Right atrium auricular region (tissue), 2 donors: Measurements from ENCODE around the gene NKAIN4. TPM values are rescaled to one million over a fixed set of nuclear protein-coding genes. Genes with fewer than 3 reads are reported as not detected.

Experiments used
- DNase-seq: peaks from one replicate; pipeline ENCODE4 v3.0.0-alpha.2; 2019; ENCODE audit warnings: low spot score
- H3K27ac ChIP-seq, 2 donors: fragments of 200-600 bp; sonication (generic); 1 replicate in 1 of 2; 2 replicates in 1 of 2; pipeline ENCODE4 v1.5.1; 2016 to 2019
- H3K27me3 ChIP-seq, 2 donors: fragments of 200-600 bp; sonication (generic); one replicate each; pipeline versions ENCODE4 v1.5.1 to v1.6.0; 2017 to 2019
- H3K36me3 ChIP-seq: fragments of 200-600 bp; sonication (generic); one replicate; pipeline ENCODE4 v1.5.1; 2016
- H3K4me1 ChIP-seq, 2 donors: fragments of 200-600 bp; sonication (generic); one replicate each; pipeline versions ENCODE4 v1.5.1 to v1.6.0; 2017 to 2019
- H3K4me3 ChIP-seq, 2 donors: fragments of 200-600 bp; sonication (generic); 1 replicate in 1 of 2; 2 replicates in 1 of 2; pipeline ENCODE4 v1.5.1; 2017 to 2019; ENCODE audit warnings: mild to moderate bottlenecking in 1 of 2, moderate library complexity in 1 of 2
- H3K9me3 ChIP-seq, 2 donors: fragments of 200-600 bp; sonication (generic); one replicate each; pipeline ENCODE4 v1.5.1; 2019
- total RNA-seq, 2 donors: library from RNA; depleted of rRNA; stranded (reverse); fragments of >200 nt; gene quantifications; one replicate each; pipeline ENCODE4 v1.1.0, GENCODE V29; 2016
- TF ChIP-seq, protein P1 (sequence below), 2 donors: fragments of 200-600 bp; sonication (generic); IDR thresholded peaks; one replicate each; pipeline ENCODE4 v1.5.1; 2019; ENCODE audit warnings: antibody characterized with exemption in 2 of 2

Gene NKAIN4
- total RNA-seq, 2 donors from 2014 or later: not detected

- DNase-seq: no peak
- peaks cover 46% of the 10 kb centered on the region for H3K36me3 ChIP-seq
- TF ChIP-seq, protein P1, sequence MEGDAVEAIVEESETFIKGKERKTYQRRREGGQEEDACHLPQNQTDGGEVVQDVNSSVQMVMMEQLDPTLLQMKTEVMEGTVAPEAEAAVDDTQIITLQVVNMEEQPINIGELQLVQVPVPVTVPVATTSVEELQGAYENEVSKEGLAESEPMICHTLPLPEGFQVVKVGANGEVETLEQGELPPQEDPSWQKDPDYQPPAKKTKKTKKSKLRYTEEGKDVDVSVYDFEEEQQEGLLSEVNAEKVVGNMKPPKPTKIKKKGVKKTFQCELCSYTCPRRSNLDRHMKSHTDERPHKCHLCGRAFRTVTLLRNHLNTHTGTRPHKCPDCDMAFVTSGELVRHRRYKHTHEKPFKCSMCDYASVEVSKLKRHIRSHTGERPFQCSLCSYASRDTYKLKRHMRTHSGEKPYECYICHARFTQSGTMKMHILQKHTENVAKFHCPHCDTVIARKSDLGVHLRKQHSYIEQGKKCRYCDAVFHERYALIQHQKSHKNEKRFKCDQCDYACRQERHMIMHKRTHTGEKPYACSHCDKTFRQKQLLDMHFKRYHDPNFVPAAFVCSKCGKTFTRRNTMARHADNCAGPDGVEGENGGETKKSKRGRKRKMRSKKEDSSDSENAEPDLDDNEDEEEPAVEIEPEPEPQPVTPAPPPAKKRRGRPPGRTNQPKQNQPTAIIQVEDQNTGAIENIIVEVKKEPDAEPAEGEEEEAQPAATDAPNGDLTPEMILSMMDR (IDR thresholded peaks at IDR 0.05): no peak
- H3K4me1 ChIP-seq: peaks cover 0 to 23% of the 10 kb centered on the region in 2 donors
- H3K9me3 ChIP-seq: no peaks in the 10 kb centered on the region
- no peak overlapping the region for H3K4me3 ChIP-seq
- no peaks in the 10 kb centered on the region for H3K27me3 ChIP-seq
- H3K27ac ChIP-seq: no peak overlapping the region
These were observed 21.6 kb upstream of the NKAIN4 start for GRCh38 chr20:63275825-63276224.

DNA sequence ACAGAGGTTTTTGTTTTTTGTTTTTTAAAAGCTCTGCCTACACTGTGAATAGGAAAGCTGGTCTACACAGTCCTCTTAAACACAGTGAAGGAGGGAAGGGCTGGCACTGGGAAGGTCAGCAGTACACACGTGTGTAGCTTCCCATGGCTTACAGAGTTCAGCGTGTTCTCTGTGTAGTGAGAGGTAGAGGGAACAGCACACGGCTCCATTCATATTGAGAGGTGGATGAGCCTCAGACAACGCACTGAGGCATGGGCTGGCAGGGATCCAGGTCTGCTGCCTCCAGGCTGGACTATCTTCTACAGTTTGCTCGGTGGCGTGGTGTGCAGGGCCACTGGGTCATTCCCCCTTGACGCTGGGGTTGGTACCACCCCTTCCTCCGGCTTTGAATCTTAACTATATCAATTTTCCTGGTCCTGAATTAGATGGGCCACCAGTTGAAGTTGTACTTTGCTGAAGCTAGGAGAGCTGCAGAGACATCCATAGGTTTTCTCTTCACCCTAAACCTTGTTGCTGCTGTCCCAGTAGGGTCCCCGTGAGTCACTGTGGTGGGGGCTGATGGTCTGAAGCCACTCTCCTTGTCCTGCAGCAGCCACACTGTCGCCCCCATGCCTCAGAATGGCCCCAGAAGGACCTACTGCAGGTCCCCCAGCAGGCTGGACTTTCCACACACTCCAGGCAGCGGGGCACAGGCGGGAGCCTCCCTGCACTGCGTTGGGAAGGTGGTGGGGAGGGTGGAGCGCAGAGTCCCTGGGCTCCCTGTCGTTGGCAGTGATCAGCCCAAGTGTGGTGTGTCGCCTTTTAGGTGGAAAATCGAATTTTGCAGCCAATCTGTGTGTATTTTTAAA is 20.3 kb upstream of the NKAIN4 start:
- TF ChIP-seq, protein P1 (IDR thresholded peaks at IDR 0.05): no peak
- H3K9me3 ChIP-seq: no peaks in the 10 kb centered on the region
- H3K36me3 ChIP-seq: peaks cover 33% of the 10 kb centered on the region
- DNase-seq: no peak
- H3K4me3 ChIP-seq: peak overlapping the region in 1 of 2 donors; percentile 97
- no peak overlapping the region for H3K27ac ChIP-seq
- H3K27me3 ChIP-seq: no peaks in the 10 kb centered on the region
- H3K4me1 ChIP-seq: peaks cover 0 to 23% of the 10 kb centered on the region in 2 donors

GRCh38 chr20:63273635-63274380 is 19.5 kb upstream of the NKAIN4 start:
- Histone ChIP-seq H3K4me3 (peak overlapping the region; percentile 75 to 97), H3K36me3 (peaks cover 27% of the 10 kb centered on the region), H3K27me3 (no peaks in the 10 kb centered on the region), H3K27ac (no peak overlapping the region), H3K9me3 (no peaks in the 10 kb centered on the region), H3K4me1 (peaks cover 0 to 23% of the 10 kb centered on the region in 2 donors)
- TF ChIP-seq, protein P1 (IDR thresholded peaks at IDR 0.05): no peak
- DNase-seq: no peak

DNA sequence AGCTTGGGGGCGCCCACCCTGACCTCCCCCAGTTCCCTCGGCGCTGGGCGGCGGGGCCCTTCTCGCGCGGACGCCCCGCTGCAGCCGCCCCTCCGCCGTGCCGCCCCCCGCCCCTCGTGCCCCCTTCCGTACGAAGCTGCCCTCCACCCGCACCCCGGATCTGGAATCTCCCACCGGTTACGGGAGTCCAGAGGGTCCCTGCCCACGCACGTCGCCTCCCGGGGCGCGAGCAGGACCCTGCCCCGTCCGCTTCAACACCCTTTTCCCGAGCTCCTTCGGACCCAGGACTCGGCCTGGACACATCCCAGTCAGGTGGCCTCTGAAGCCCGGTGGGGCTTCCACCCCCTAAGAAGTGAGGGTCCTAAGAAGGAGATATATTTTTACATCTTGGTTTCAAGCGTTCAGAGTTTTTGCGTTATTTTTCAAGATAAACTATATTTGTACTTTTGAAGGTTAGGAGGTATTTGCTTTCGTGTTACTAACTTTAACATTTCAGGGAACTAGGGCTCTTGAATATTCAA is 18.9 kb upstream of the NKAIN4 start:
- H3K27ac ChIP-seq: peak overlapping the region; percentile 62 to 69
- H3K27me3 ChIP-seq: no peaks in the 10 kb centered on the region
- peak overlapping the region; percentile 75 to 97 for H3K4me3 ChIP-seq
- TF ChIP-seq, protein P1 (IDR thresholded peaks at IDR 0.05): no peak
- H3K9me3 ChIP-seq: no peaks in the 10 kb centered on the region
- H3K36me3 ChIP-seq: peaks cover 20% of the 10 kb centered on the region
- H3K4me1 ChIP-seq: peaks cover 0 to 23% of the 10 kb centered on the region in 2 donors
- no peak for DNase-seq

- peaks cover 0 to 23% of the 10 kb centered on the region in 2 donors for H3K4me1 ChIP-seq
- no peaks in the 10 kb centered on the region for H3K27me3 ChIP-seq
- H3K27ac ChIP-seq: peak within 1 kb of the TSS; percentile 62 to 69
- H3K9me3 ChIP-seq: no peaks in the 10 kb centered on the region
- H3K36me3 ChIP-seq: peaks cover 13% of the 10 kb centered on the region
- TF ChIP-seq, protein P1 (IDR thresholded peaks at IDR 0.05): no peak
- peak within 1 kb of the TSS; percentile 75 to 97 for H3K4me3 ChIP-seq
- DNase-seq: peak; percentile 88
These were observed 18.1 kb upstream of the NKAIN4 start, which contains the start of gene ARFGAP1 for GRCh38 chr20:63272105-63273058. Gene ARFGAP1, plus strand, starts transcription at chr20:63272813. Its CDS starts 2,768 bp downstream, at chr20:63275581.
